NCI-H446 treated with DMSO at 0.1 percent for 48 hours (cell line): Measurements from ENCODE around the gene NDUFA6.
A peak's percentile ranks its signal among the peaks of the same experiment; 100 is the strongest.

ENCODE experiments used
- DNase-seq: peaks from one replicate; lab custom pipeline; 2025; lab: John Stamatoyannopoulos, UW

Gene NDUFA6

DNA sequence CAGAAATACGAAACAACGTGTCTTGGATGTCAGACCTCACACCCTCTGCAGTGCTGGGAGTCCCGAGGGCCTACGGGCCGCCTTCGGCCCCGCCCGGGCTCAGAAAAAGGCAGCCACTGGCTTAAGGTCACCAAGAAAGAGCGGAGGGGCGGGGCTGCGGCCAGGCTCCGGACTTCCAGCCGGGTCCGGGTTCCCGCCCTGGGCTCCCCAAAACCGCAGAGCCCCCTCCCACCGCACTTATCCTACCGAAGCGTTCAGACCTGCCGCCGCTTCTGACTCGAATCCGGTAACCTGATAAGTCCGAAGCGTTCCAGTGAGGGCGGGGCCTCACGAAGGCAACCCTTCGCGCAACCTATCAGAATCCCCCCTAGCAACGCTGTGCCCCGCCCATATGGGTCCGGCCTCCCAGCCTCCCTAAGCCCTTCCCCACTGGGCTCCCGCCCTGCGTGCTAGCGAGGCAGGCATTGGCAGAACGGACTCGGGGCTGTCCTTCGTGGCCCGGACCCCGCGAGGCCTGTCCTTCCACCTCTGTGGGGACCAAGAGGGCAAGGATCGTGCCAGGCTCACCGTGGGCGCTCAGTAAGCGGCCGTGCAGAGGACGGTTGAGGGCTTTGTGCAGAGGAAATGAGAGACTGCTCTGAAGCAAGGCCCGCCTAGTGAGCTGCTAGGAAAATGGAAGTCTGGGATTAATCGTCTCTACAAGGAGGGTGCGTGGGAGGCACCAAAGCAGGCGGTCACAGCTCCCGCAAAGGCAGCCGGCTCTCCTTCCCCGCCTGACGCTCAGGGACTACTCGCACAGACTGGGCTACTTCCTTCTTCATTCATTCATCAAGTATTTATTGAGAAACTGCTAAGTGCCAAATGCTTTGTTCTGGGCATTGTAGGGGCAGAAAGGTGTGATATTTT, 19.8 kb downstream of the NDUFA6 start, which contains the start of gene NAGA:
TSS of gene NAGA (minus strand) at position 296 of the 906 bp plus-strand sequence. CDS start 515 bp downstream, outside the sequence.
- DNase-seq: peak; percentile 85

DNA sequence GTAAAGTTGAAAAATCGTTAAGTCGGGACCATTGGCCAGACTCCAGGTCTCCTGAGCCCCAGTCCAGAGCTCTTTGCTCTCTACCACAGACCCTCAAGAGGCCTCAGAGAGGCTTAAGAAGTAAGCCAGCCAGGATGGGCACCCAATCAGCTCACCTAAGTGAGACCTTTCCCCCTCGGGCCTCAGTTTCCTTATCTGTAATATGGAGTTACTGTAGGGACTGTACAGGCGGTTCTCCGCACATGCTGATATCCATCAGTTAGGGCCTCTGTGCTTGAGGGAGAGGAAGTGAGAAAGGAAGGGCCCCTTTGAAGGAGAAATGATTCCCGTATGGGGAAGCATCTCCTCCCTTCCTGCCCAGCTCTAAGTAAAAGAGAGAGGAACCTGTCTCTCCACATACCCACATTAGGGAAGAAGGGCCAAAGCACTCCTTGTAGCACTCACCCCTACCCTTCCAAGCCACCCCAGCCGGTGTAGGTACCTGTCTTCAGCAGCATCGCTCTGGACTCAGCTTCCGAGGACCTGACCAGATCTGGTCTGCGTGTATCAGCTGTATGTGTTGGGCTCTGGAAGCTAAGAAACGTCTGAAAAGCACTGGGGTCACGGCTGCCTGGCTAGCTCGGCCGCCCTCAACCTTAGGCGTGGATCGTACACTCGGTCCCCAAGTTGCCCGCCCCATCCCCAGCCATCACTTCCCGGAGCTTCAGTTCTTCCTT, 20.6 kb downstream of the NDUFA6 start:
- no peak for DNase-seq

DNA sequence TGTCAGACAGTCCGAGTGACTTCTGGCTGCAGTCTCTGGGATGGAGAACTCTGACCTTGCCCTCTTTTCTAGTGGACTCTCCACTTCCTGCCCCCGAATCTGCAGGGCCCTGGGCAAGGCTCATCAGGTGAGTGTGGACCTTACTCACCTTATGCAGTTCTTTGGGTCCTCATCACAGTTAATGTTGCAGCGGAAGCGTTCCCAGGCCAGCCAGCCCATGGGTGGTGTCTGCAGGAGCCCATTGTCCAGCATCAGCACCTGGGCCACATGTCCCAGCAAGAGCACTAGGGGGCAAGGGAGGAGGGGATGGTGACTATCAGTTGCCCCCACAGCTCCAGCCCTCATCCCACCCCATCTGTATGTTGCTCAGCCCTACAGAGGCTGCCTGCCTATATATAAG, 22.3 kb downstream of the NDUFA6 start:
- DNase-seq: no peak

DNA sequence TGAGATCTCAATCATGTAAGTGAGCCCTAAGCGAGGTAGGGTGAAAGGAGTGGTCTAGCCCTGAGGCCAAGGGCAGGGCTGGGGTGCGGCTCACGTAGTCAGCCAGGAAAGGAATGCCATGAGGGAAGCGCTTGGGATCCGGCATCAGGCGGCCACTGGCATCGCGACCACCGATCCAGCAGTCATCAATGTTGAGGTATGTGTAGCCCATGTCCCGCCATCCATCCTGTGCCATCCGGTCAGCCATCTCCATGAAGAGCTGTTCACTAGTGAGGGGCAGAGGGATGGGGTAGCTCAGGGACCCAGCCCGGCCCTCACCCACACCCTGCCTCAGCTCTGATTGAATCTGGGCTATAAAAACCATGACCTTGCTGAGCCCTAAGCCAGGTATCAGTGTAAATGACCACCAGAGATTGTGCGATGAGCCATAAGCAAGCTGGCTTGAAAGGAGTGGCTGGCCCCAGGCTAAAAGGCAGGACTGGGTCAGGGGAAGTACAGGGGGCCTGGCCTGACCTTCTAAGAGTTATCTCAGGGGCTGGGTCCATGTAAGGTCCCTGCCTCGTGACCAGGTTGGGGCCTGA, 22.8 kb downstream of the NDUFA6 start:
- no peak for DNase-seq

DNA sequence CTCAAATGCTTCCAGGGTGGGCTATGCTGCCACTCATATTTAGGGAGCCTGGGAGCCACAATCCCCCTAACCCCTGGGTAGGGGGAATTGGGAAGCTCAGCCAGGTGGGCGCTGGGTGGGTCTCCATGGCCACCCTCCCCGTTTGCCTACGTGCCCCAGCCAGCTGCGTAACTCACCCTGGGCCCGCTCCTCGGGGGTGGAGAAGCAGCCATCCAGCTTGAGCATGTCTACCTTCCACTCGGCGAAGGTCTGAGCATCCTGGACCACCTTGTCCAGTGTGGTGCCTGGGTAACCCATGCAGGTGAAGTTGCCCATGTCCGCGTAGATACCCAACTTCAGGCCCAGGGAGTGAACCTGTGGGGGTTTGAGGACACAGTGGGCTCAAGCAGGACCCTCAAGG, 23.6 kb downstream of the NDUFA6 start:
- DNase-seq: no peak

DNA sequence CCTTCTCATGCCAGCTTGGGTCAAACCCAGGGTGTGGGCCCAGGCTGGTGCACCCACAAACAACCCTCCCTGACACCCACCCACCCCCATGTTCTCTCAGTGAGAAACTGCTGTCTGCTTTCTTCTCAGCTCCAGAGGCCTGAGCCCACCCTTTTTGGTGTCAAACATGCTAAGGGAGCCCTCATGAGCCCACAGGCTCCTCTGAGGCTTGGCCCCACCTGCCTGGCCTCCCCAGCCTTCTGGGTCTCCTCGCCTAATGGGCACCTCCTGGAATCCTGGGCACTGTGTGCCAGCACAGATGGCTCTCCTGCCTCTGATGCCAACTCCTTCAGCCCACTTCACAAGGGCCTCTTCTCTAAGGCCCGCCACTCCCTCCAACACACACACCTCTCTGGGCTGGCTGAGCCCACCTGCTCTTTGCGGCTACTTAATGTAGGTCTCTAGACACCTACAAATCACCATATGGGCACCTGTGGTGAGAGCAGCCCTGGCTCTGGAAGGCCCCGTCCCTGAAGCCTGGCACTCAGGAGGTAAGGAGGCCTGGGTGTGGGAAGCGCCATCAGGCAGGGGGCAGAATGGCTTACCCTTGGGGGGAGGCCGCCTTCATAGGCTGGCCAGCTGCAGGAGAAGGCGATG, 24.3 kb downstream of the NDUFA6 start:
- no peak for DNase-seq

DNA sequence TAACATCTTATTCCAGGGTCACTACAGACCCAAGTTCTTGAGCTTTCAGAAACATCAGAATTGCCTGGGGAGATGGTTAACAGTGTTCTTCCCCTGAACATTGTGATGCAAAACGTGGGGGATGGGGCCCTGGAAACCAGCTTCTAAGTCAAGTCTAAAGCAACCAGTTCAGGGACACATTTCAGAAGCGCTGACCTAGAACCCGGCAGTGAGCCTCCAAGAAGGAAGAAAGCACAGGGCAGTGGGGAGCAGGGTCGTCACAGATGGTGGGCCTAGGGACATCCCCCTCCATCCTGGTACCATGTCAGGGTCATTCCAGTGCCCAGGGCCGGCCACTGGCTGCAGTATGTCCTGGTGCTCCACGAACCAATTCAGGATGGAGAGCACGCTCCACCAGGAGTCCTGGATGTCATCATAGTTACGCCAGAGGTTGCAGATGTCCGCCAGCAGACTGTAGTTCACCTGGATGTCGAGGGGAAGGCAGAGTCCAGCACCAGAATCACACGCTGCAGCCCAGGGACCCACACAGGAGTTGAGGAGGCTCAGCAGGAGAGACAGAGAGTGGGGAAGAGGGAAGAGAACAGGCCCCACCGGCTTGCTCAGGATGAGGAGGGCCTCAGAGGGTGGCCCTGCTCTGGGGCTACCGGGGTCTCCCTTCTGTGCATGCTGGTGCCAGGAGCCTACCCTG, 25.0 kb downstream of the NDUFA6 start:
- no peak for DNase-seq

DNA sequence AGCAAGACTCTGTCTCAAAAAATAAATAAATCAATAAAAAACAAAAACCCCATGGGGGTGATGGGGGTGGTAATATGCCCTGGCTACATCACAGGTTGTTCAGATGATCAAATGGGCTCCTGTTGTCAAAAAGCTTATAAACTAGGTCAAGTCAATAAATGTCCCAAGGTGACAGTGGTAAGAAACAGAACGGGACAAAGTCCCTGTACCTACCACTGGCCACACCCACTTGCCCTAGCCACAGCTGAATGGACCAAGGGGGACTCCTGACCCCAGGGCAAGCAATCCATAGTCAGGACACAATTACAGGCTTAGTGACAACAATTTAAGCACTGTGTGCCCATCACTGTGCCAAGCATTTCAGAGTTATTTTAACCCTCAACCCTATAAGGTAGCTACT, 25.9 kb downstream of the NDUFA6 start:
- DNase-seq: no peak

DNA sequence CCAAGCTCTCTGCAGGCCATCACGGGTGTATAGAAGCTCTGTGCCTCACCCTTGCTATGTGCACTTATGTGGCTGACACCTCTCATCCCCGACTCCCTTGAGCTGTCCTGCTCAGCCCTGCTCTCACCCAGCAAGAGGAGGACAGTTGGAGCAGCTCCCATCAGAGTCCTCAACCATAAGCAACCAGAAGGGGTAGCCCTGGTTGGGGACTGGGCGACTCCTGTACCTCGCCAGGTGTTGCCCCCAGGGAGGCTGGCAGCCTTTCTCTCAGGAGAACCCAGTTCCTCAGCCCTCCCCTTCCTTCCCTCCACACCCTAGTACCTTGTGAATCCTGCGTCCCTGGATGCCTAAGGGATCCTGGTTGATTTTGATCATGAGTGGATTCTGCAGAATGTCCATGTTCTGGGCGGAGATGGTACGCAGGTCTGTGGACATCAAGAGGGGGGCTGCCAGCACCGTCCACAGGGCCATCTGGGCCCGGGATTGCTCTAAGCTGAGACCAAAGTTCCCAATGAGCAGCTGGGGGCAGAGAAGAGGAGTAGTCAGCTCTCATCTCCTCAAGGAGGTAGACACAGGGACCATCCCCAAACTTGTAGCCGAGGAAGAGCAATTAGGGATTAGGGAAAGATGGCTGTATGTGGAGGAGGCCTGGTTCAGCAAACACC, 27.9 kb downstream of the NDUFA6 start:
- no peak for DNase-seq

DNA sequence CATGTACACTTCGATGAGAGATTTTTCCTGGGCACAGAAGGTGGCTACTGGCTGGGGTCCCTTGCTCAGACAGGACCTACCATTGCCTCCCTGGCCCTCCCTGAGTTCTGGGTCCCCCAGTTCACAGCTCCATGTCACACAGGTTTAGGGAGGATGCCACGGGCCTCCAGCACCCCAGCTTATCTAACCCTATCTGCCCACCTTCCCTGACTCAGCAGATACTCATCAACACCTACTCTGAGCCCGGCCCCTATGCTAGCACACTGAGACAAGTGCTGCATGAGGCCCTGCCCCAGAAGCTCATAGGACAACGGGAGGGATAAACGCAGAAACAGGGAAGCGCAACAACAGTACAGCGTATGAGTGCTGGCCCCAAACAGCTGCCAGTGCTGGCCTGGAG, 29.5 kb downstream of the NDUFA6 start:
- no peak for DNase-seq

DNA sequence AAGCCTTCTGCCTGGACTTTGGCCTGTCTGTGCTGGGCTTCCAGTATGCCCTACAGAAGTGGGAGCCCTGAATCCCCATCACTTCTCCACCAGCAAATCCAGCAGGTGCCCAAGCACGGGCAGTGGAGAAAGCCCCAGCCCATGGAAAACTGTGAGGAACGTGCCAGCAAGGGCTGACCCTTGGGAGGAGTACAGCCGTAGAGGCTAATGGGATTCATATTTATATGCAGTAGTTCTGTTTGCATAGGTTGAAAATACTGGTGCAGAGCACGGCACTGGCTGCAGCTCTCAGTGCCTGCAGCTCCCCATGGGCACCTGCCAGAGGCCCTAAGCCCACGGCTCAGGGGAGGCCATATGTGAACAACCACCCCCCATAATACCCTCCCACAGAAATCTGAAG, 30.1 kb downstream of the NDUFA6 start:
- DNase-seq: no peak

DNA sequence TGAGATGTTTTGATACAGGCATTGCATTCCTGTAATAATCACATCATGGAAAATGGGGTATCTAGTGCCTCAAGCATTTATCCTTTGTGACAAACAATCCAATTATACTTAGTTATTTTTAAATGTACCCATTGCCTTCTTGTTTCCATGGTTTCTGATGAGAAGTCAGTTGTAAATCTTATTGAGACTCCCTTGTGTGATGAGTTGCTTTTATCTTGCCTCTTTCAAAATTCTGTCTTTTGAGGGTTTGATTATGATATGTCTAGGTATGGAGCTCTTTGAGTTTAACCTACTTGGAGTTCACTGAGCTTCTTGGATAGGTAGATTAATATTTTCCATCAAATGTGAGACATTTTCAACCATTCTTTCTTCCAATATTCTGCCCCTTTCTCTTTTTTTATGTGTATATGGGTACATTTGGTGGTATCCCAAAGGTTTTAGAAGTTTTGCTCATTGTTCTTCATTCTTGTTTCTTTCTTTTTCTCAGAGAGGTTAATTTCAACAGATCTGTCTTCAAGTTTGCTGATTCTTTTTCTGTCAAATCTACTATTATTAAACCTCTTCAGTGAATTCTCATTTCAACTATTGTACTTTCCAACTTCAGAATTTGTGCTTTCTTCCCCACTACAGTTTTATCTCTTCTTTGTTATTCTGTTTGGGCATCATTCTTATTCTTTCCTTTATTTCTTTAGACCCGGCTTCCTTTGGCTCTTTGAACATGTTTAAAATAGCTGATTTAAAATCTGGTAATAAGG, 33.6 kb downstream of the NDUFA6 start:
- DNase-seq: no peak

DNA sequence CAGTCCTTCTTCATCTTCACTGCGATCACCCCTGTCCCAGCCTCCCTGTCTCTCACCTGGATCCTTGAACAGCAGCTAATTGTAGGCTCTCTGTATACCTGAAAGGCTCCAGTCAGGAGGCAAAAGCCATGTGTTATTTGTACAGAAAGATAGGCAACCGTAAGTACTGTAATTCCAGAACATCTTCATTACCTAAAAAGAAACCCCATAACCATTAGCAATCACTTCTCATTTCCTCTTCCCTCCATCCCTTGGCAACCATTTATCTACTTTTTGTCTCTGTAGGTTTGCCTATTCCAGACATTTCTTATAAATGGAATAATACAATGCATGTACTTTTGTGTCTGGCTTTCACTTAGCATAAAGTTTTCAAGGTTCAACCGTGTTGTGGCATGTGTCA, 37.8 kb downstream of the NDUFA6 start:
- no peak for DNase-seq

DNA sequence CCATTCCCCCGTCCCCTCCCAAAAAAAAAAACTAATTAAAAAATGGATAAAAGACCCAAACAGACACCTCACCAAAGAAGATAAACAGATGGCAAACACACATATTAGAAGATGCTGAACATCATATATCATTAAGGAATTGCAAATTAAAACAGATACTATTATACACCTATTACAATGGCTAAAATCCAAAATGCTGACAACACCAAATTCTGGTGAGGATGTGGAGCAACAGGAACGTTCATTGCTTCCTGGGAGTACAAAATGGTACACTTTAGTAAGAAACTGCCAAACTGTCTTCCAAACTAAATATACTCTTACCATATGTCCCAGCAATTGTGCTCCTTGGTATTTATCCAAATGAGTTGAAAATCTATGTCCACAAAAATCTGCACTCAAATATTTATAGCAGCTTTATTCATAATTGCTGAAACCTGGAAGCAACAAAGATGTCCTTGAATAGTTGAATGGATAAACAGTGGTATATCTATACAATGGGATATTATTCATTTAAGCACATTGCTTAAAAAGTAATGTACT, 39.9 kb downstream of the NDUFA6 start:
- no peak for DNase-seq

DNA sequence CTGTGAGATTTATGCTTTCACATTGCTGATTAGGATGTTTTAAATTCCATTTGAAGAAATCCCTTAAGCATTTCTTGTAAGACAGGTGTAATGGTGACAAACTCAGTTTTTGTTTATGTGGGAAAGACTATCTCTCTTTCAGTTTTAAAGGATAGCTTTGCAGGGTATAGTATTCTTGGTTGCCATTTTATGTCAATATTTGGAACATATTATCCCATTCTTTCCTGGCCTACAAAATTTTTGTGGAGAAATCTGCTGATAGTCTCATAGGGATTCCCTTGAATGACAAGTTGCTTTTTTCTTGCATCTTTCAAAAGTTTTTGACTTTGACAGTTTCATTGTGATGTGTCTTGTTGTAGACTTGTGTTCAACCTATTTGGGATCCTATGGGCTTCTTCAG, 48.8 kb downstream of the NDUFA6 start:
- DNase-seq: no peak

DNA sequence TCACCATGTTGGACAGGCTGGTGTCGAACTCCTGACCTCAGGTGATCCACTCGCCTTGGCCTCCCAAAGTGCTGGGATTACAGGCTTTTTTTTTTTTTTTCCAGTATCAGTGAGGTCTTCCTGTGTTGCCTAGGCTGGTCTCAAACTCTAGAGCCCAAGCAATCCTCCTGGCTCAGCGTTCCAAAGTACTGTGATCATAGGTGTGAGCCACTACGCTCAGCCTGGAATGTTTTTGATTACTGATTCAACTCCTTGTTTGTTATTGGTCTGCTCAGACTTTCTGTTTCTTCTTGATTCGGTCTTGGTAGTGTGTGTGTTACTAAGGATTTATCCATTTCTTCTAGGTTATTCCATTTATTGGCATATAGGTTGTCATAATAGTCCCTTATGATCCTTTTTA, 51.3 kb downstream of the NDUFA6 start:
- DNase-seq: no peak
